HEK293 (cell line): ENCODE data around the gene DOK6.

Experiments used
- CTCF ChIP-seq: fragments of 450-650 bp; formaldehyde crosslinking; IDR thresholded peaks from 2 replicates; pipeline ENCODE4 v1.5.1; 2016; ENCODE audit warnings: missing biosample characterization, missing genetic modification characterization
- KLF16 ChIP-seq: fragments of 450-650 bp; formaldehyde crosslinking; IDR thresholded peaks from 2 replicates; pipeline ENCODE4 v1.5.1; 2017; ENCODE audit warnings: missing biosample characterization, missing genetic modification characterization
- PATZ1 ChIP-seq: fragments of 450-650 bp; formaldehyde crosslinking; IDR thresholded peaks from 2 replicates; pipeline ENCODE4 v1.5.1; 2016; ENCODE audit warnings: missing biosample characterization, missing genetic modification characterization
- SCRT2 ChIP-seq: fragments of 450-650 bp; formaldehyde crosslinking; IDR thresholded peaks from 2 replicates; pipeline ENCODE4 v1.5.1; 2016; ENCODE audit warnings: missing biosample characterization, missing genetic modification characterization
- SP2 ChIP-seq: fragments of 450-650 bp; formaldehyde crosslinking; IDR thresholded peaks from 2 replicates; pipeline ENCODE4 v1.5.1; 2016; ENCODE audit warnings: missing biosample characterization, missing genetic modification characterization
- ZNF114 ChIP-seq: fragments of 450-650 bp; formaldehyde crosslinking; IDR thresholded peaks from 2 replicates; pipeline ENCODE4 v1.5.0; 2017; ENCODE audit warnings: missing biosample characterization, missing genetic modification characterization
- ZNF18 ChIP-seq: fragments of 450-650 bp; formaldehyde crosslinking; IDR thresholded peaks from 2 replicates; pipeline ENCODE4 v1.5.1; 2016; ENCODE audit warnings: missing biosample characterization, missing genetic modification characterization
- ZNF239 ChIP-seq: fragments of 450-650 bp; formaldehyde crosslinking; IDR thresholded peaks from 2 replicates; pipeline ENCODE4 v1.5.1; 2016; ENCODE audit warnings: missing biosample characterization, missing genetic modification characterization
- ZNF280C ChIP-seq: fragments of 450-650 bp; formaldehyde crosslinking; IDR thresholded peaks from 2 replicates; pipeline ENCODE4 v1.5.1; 2016; ENCODE audit warnings: missing biosample characterization, missing genetic modification characterization
- ZNF518A ChIP-seq: fragments of 450-650 bp; formaldehyde crosslinking; conservative IDR thresholded peaks from 2 replicates; pipeline ENCODE4 v1.5.1; 2016; ENCODE audit warnings: low read depth, missing biosample characterization, missing genetic modification characterization
- ZNF560 ChIP-seq: fragments of 450-650 bp; formaldehyde crosslinking; IDR thresholded peaks from 2 replicates; pipeline ENCODE4 v1.5.1; 2017; ENCODE audit warnings: missing biosample characterization, missing genetic modification characterization, borderline replicate concordance
- ZNF639 ChIP-seq: fragments of 450-650 bp; formaldehyde crosslinking; IDR thresholded peaks from 2 replicates; pipeline ENCODE4 v1.5.1; 2016; ENCODE audit warnings: missing biosample characterization, missing genetic modification characterization

- TF ChIP-seq SP2 (tag by site-specific recombination) (no peak), ZNF239 (tag by site-specific recombination) (no peak), ZNF114 (tag by site-specific recombination) (no peak), ZNF639 (tag by site-specific recombination) (no peak), CTCF (tag by site-specific recombination) (no peak), ZNF18 (tag by site-specific recombination) (no peak), PATZ1 (tag by site-specific recombination) (no peak), ZNF560 (tag by site-specific recombination) (no peak), KLF16 (tag by site-specific recombination) (no peak), SCRT2 (tag by site-specific recombination) (no peak), ZNF518A (tag by site-specific recombination) (no peak), ZNF280C (tag by site-specific recombination) (no peak)
These were observed 494.7 kb downstream of the DOK6 start for GRCh38 chr18:69895066-69896047.
